IMR-90 (cell line): Measurements from ENCODE around the gene GRIA2.

Source experiments
- BHLHE40 ChIP-seq: fragments of 150-350 bp; IDR thresholded peaks from 2 replicates; pipeline ENCODE4 v1.6.1; 2016; ENCODE audit warnings: mild to moderate bottlenecking, low read depth, low read length
- CTCF ChIP-seq: conservative IDR thresholded peaks from 2 replicates; pipeline ENCODE4 v1.5.1; 2012; ENCODE audit warnings: mild to moderate bottlenecking, low read depth, low read length, improper control_type of control experiment
- FOS ChIP-seq: fragments of 150-350 bp; IDR thresholded peaks from 2 replicates; pipeline ENCODE4 v1.6.1; 2016; ENCODE audit warnings: low read depth, low read length
- POLR2A ChIP-seq: IDR thresholded peaks from 2 replicates; pipeline ENCODE4 v1.6.1; 2012; ENCODE audit warnings: mild to moderate bottlenecking, low read depth, low read length
- RAD21 ChIP-seq: IDR thresholded peaks from 2 replicates; pipeline ENCODE4 v1.6.1; 2012; ENCODE audit warnings: low read length, improper control_type of control experiment
- RCOR1 ChIP-seq: IDR thresholded peaks from 2 replicates; pipeline ENCODE4 v1.6.1; 2012; ENCODE audit warnings: mild to moderate bottlenecking, low read length, improper control_type of control experiment; ENCODE audit not compliant: insufficient replicate concordance
- RFX5 ChIP-seq: IDR thresholded peaks from 2 replicates; pipeline ENCODE4 v1.8.0; 2012; ENCODE audit warnings: low read depth, mild to moderate bottlenecking, low read length, moderate library complexity

- TF ChIP-seq CTCF (no peak), RFX5 (no peak), RCOR1 (no peak), RAD21 (no peak), FOS (no peak), POLR2A (no peak), BHLHE40 (no peak)
Measured at GRCh38 chr4:157405070-157405469, 184.5 kb downstream of the GRIA2 start.
